SK-MEL-5 (cell line): ENCODE measurements around the gene ANKRD40CL. TPM values are rescaled to one million over a fixed set of nuclear protein-coding genes. Genes with fewer than 3 reads are reported as not detected.

Source experiments
- DNase-seq: peaks from one replicate; pipeline ENCODE4 v3.0.0-alpha.2; 2016; ENCODE audit warnings: low read depth, low spot score
- in situ Hi-C: cut with HindIII; loops from 2 replicates; pipeline ENCODE4 v1.10.0; 2016; ENCODE audit warnings: low sequenced_read_pairs, high pct_unique_total_duplicates, low pct_unique_long_range_greater_than_20kb
- total RNA-seq: library from RNA; depleted of rRNA; stranded (reverse); fragments of >200 nt; shearing (Covaris generic); gene quantifications from 2 replicates; pipeline ENCODE4 v1.2.3, GENCODE V29; 2014

The ANKRD40CL gene
- total RNA-seq, 1 experiment from 2014 or later: not detected

- in situ Hi-C loops: no loop called here
- DNase-seq: no peak
Measured at GRCh38 chr17:50797135-50797810, 30.0 kb upstream of the ANKRD40CL start.

- in situ Hi-C loops: no loop called here
Measured at GRCh38 chr17:50794361-50794760, 27.0 kb upstream of the ANKRD40CL start.

GRCh38 chr17:50793007-50793406, 25.7 kb upstream of the ANKRD40CL start:
- in situ Hi-C loops: no loop called here
- no peak for DNase-seq

More at GRCh38 chr17:50794361-50794760, 27.0 kb upstream of the ANKRD40CL start:
- DNase-seq: no peak

GRCh38 chr17:50792132-50792531, 24.8 kb upstream of the ANKRD40CL start:
- no peak for DNase-seq
- in situ Hi-C loops: no loop called here

- in situ Hi-C loops: no loop called here
- no peak for DNase-seq
Measured at GRCh38 chr17:50790618-50791017, 23.3 kb upstream of the ANKRD40CL start.

GRCh38 chr17:50787106-50787505, 19.8 kb upstream of the ANKRD40CL start:
- in situ Hi-C loops: no loop called here
- no peak for DNase-seq

- in situ Hi-C loops: no loop called here
- DNase-seq: no peak
Measured at GRCh38 chr17:50785946-50786570, 18.7 kb upstream of the ANKRD40CL start.

GRCh38 chr17:50785126-50785525, 17.8 kb upstream of the ANKRD40CL start:
- in situ Hi-C loops: no loop called here
- DNase-seq: no peak

GRCh38 chr17:50783905-50784304, 16.6 kb upstream of the ANKRD40CL start:
- DNase-seq: no peak
- in situ Hi-C loops: no loop called here

- peak; percentile 91 for DNase-seq
- in situ Hi-C loops: no loop called here
Measured at GRCh38 chr17:50783193-50783660, 15.9 kb upstream of the ANKRD40CL start.

- no peak for DNase-seq
- in situ Hi-C loops: no loop called here
Measured at GRCh38 chr17:50781167-50781566, 13.8 kb upstream of the ANKRD40CL start.

- no peak for DNase-seq
- in situ Hi-C loops: no loop called here
Measured at GRCh38 chr17:50779747-50780353, 12.5 kb upstream of the ANKRD40CL start.

- DNase-seq: no peak
- in situ Hi-C loops: no loop called here
Measured at GRCh38 chr17:50778988-50779387, 11.7 kb upstream of the ANKRD40CL start.

GRCh38 chr17:50778471-50778870, 11.2 kb upstream of the ANKRD40CL start:
- DNase-seq: no peak
- in situ Hi-C loops: no loop called here

- in situ Hi-C loops: no loop called here
- no peak for DNase-seq
Measured at GRCh38 chr17:50775926-50776325, 8.6 kb upstream of the ANKRD40CL start.

GRCh38 chr17:50774225-50774803, 7.0 kb upstream of the ANKRD40CL start:
- no peak for DNase-seq
- in situ Hi-C loops: no loop called here

GRCh38 chr17:50771991-50772785, 4.9 kb upstream of the ANKRD40CL start:
- in situ Hi-C loops: no loop called here
- no peak for DNase-seq

- in situ Hi-C loops: no loop called here
- DNase-seq: no peak
Measured at GRCh38 chr17:50770346-50770745, 3.0 kb upstream of the ANKRD40CL start.
